Adrenal gland (tissue), 12 donors: Measurements from ENCODE around the gene ZNF74. TPM values are rescaled to one million over a fixed set of nuclear protein-coding genes. Genes with fewer than 3 reads are reported as not detected.
A peak's percentile ranks its signal among the peaks of the same experiment; 100 is the strongest.

Experiments
- DNase-seq, 7 donors: peaks; one replicate each; pipeline ENCODE4 v3.0.0-alpha.2; 2019 to 2020
- H3K27ac ChIP-seq, 5 donors: fragments of 200-600 bp; sonication (generic) in 4 of 5; 1 replicate in 3 of 5; 2 replicates in 2 of 5; pipeline versions ENCODE4 v1.5.1 to v1.8.0; 2016 to 2020; ENCODE audit warnings: mild to moderate bottlenecking in 1 of 5
- H3K27me3 ChIP-seq: fragments of 200-600 bp; 2 replicates; pipeline ENCODE4 v1.8.0; 2021
- H3K36me3 ChIP-seq, 2 donors: fragments of 200-600 bp; replicated peaks in 1 of 2; 1 replicate in 1 of 2; 2 replicates in 1 of 2; pipeline versions ENCODE4 v1.5.1 to v1.8.0; 2018 to 2022
- H3K4me1 ChIP-seq, 2 donors: fragments of 200-600 bp; replicated peaks in 1 of 2; 1 replicate in 1 of 2; 2 replicates in 1 of 2; pipeline versions ENCODE4 v1.5.1 to v1.8.0; 2018 to 2021
- H3K4me3 ChIP-seq, 4 donors: fragments of 200-600 bp; sonication (generic) in 3 of 4; one replicate each; pipeline ENCODE4 v1.5.1; 2016 to 2018
- H3K9me3 ChIP-seq, 3 donors: fragments of 200-600 bp; sonication (generic) in 1 of 3; replicated peaks in 1 of 3; 1 replicate in 2 of 3; 2 replicates in 1 of 3; pipeline versions ENCODE4 v1.5.1 to v1.8.0; 2016 to 2021
- POLR2A ChIP-seq, 2 donors: fragments of 450-650 bp; IDR thresholded peaks; one replicate each; pipeline ENCODE4 v1.6.1; 2017; ENCODE audit warnings: antibody characterized with exemption in 2 of 2, mild to moderate bottlenecking in 2 of 2, moderate library complexity in 1 of 2
- WGBS, 4 donors: extraction: QIAGEN DNeasy Blood & Tissue Kit in 2 of 4; methylation state at CpG; one replicate each; pipeline versions ENCODE4 v1.1.5 to v1.1.7; 2013 to 2017; 5-methylcytosine and 5-hydroxymethylcytosine counted together
- intact Hi-C, 2 donors: fragments of 100-400 bp; cut with DNase I; formaldehyde crosslinking; loops; one replicate each; pipeline versions ENCODE4 v1.14.1 to v1.15.0; 2022 to 2023
- polyA plus RNA-seq, 3 donors: library from polyadenylated mRNA; stranded (reverse); fragments of 200-250 nt in 2 of 3; fragments of 350-450 nt in 1 of 3; fragmentation: Illumina TruSeq in 1 of 3; extraction: RNeasy Lipid Tissue Mini Kit (QIAGEN cat#74804) in 1 of 3; gene quantifications; one replicate each; pipeline ENCODE4 v1.2.3, GENCODE V29; 2013 to 2014
- total RNA-seq, 9 donors: library from RNA; depleted of rRNA in 4 of 9; stranded (reverse); fragments of >200 nt in 4 of 9; fragments of 120-200 nt in 1 of 9; fragmentation: NEBNext Ultra II Directional in 1 of 9; extraction: Animal tissue kit (Norgen Biotek cat#: 25700) in 1 of 9; gene quantifications; one replicate each; pipeline versions ENCODE4 v1.1.0 to v1.2.4, GENCODE V29; 2013 to 2023
- TF ChIP-seq, protein P1 (sequence below), 6 experiments: fragments of 450-650 bp in 4 of 6; fragments of 200-600 bp in 2 of 6; sonication (generic) in 1 of 6; IDR thresholded peaks; 1 replicate in 5 of 6; 2 replicates in 1 of 6; pipeline versions ENCODE4 v1.5.1 to v1.8.0; 2016 to 2021; ENCODE audit warnings: antibody characterized with exemption in 6 of 6, mild to moderate bottlenecking in 2 of 6, moderate library complexity in 1 of 6
- donor health status: healthy with polysubstance abuse.
- donor health status: Bipolar disorder and iron deficiency.
- donor health status: DM: yes; HTN: yes; CAD: no.
- donor health status: DM: no; HTN: no; CAD: no.
- donor health status: DM: no; HTN: no; CAD: no.
- donor health status: DM: yes; HTN: yes; CAD: no.

The ZNF74 gene
- total and polyA plus RNA-seq, 12 donors, result 4.4 to 28.9 (median 9.5) TPM

GRCh38 chr22:20399866-20400605 is 6.1 kb downstream of the ZNF74 start:
- H3K27me3 ChIP-seq, result no peaks in the 10 kb centered on the region
- H3K9me3 ChIP-seq, result no peaks in the 10 kb centered on the region
- H3K36me3 ChIP-seq, result no peaks in the 10 kb centered on the region
- H3K27ac ChIP-seq, result no peak overlapping the region
- TF ChIP-seq POLR2A (IDR thresholded peaks at IDR 0.05), result no peak
- TF ChIP-seq, protein P1, sequence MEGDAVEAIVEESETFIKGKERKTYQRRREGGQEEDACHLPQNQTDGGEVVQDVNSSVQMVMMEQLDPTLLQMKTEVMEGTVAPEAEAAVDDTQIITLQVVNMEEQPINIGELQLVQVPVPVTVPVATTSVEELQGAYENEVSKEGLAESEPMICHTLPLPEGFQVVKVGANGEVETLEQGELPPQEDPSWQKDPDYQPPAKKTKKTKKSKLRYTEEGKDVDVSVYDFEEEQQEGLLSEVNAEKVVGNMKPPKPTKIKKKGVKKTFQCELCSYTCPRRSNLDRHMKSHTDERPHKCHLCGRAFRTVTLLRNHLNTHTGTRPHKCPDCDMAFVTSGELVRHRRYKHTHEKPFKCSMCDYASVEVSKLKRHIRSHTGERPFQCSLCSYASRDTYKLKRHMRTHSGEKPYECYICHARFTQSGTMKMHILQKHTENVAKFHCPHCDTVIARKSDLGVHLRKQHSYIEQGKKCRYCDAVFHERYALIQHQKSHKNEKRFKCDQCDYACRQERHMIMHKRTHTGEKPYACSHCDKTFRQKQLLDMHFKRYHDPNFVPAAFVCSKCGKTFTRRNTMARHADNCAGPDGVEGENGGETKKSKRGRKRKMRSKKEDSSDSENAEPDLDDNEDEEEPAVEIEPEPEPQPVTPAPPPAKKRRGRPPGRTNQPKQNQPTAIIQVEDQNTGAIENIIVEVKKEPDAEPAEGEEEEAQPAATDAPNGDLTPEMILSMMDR (IDR thresholded peaks at IDR 0.05), result no peak
- WGBS, 4 donors, result 58 to 74% (median 66%) methylated on average over 4 of the region's 4 CpGs
- peaks cover 0 to 5% of the 10 kb centered on the region in 2 donors for H3K4me1 ChIP-seq
- intact Hi-C loops, result no loop called here
- DNase-seq, result peak in 1 of 7 donors; percentile 33
- H3K4me3 ChIP-seq, result no peak overlapping the region

GRCh38 chr22:20400606-20401375 is 6.8 kb downstream of the ZNF74 start:
- Histone ChIP-seq H3K4me1 (no peaks in the 10 kb centered on the region), H3K36me3 (peaks cover 0 to 6% of the 10 kb centered on the region in 2 donors), H3K4me3 (no peak overlapping the region), H3K9me3 (no peaks in the 10 kb centered on the region), H3K27ac (no peak overlapping the region), H3K27me3 (no peaks in the 10 kb centered on the region)
- WGBS, 4 donors, result 87 to 96% (median 92%) methylated on average over 7 to 15 of the region's 15 CpGs
- TF ChIP-seq POLR2A (IDR thresholded peaks at IDR 0.05), result no peak
- intact Hi-C loops, result no loop called here
- DNase-seq, result peak in 1 of 7 donors; percentile 42

DNA sequence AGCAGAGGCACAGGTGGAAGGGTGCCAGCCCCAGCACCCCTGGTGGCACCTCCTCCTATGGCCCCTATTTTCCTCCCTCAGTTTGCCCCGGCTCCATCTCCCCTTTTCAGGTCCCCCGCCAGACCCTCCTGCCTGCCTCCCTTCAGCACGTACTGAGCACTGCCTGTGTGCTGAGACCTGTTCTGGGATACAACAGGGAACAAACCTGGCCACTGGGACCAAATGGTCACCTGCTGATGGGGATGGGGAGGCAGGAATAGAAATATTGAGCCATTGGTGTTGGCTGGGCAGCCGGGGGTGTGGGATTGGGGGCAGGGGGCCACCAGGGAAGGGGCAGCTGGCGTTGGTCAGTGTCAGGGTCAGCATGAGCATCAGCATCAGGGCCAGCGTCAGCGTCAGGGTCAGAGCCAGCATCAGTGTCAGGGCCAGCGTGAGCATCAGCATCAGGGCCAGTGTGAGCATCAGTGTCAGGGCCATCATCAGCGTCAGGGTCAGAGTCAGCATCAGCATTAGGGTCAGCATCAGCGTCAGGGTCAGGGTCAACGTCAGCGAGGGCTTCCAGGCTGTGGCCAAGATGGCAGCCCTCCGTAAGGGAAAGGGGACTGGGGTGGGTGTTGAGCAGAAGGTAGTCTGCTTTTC is 7.5 kb downstream of the ZNF74 start:
- Histone ChIP-seq H3K27me3 (no peaks in the 10 kb centered on the region), H3K36me3 (peaks cover 0 to 13% of the 10 kb centered on the region in 2 donors), H3K4me3 (no peak overlapping the region), H3K9me3 (no peaks in the 10 kb centered on the region), H3K4me1 (no peaks in the 10 kb centered on the region), H3K27ac (no peak overlapping the region)
- peak in 1 of 7 donors; percentile 35 for DNase-seq
- intact Hi-C loops, result no loop called here
- no peak for TF ChIP-seq POLR2A (IDR thresholded peaks at IDR 0.05)
- TF ChIP-seq, protein P1 (IDR thresholded peaks at IDR 0.05), result no peak
- WGBS, 4 donors, result 83 to 91% (median 88%) methylated on average over 11 to 13 of the region's 13 CpGs

- H3K36me3 ChIP-seq, result peaks cover 0 to 18% of the 10 kb centered on the region in 2 donors
- no peak for TF ChIP-seq POLR2A (IDR thresholded peaks at IDR 0.05)
- TF ChIP-seq, protein P1 (IDR thresholded peaks at IDR 0.05), result no peak
- H3K27ac ChIP-seq, result no peak overlapping the region
- 93 to 99% (median 96%) methylated on average over 9 of the region's 9 CpGs for WGBS, 4 donors
- H3K27me3 ChIP-seq, result no peaks in the 10 kb centered on the region
- H3K4me3 ChIP-seq, result no peak overlapping the region
- peak in 1 of 7 donors; percentile 17 for DNase-seq
- H3K9me3 ChIP-seq, result no peaks in the 10 kb centered on the region
- intact Hi-C loops, result no loop called here
- H3K4me1 ChIP-seq, result no peaks in the 10 kb centered on the region
Observed at GRCh38 chr22:20402960-20403778, 9.2 kb downstream of the ZNF74 start.
